Ovary (tissue), 9 donors: ENCODE data around the gene BTN1A1. TPM values are rescaled to one million over a fixed set of nuclear protein-coding genes. Genes with fewer than 3 reads are reported as not detected.
"Not testable (repeated sequence)": the region's sequence is repeated elsewhere in the genome, so short reads cannot be mapped to it uniquely, and the experiment has no call there.

Source experiments
- DNase-seq, 5 donors: peaks; one replicate each; pipeline ENCODE4 v3.0.0-alpha.2; 2019 to 2020
- H3K27ac ChIP-seq, 2 donors: fragments of 200-600 bp; one replicate each; pipeline versions ENCODE4 v1.5.1 to v1.8.0; 2019 to 2022
- H3K27me3 ChIP-seq: fragments of 200-600 bp; one replicate; pipeline ENCODE4 v1.8.0; 2022
- H3K36me3 ChIP-seq: fragments of 200-600 bp; sonication (generic); one replicate; pipeline ENCODE4 v1.5.1; 2019
- H3K4me1 ChIP-seq: one replicate; pipeline ENCODE4 v1.8.1; 2013; ENCODE audit warnings: mild to moderate bottlenecking, moderate library complexity; ENCODE audit not compliant: insufficient read depth
- H3K4me3 ChIP-seq: fragments of 200-600 bp; sonication (generic); one replicate; pipeline ENCODE4 v1.5.1; 2017
- H3K9me3 ChIP-seq, 2 donors: fragments of 200-600 bp in 1 of 2; sonication (generic) in 1 of 2; one replicate each; pipeline versions ENCODE4 v1.5.1 to v1.8.1; 2013 to 2019; ENCODE audit warnings: mild to moderate bottlenecking in 1 of 2, moderate library complexity in 1 of 2
- EP300 ChIP-seq: sonication (generic); formaldehyde crosslinking; IDR thresholded peaks from one replicate; pipeline ENCODE4 v1.6.1; 2017; ENCODE audit warnings: antibody characterized with exemption
- POLR2A ChIP-seq: fragments of 450-650 bp; IDR thresholded peaks from one replicate; pipeline ENCODE4 v1.6.1; 2017; ENCODE audit warnings: antibody characterized with exemption, mild to moderate bottlenecking, moderate library complexity
- WGBS, 3 donors: extraction: QIAGEN DNeasy Blood & Tissue Kit in 1 of 3; methylation state at CpG; one replicate each; pipeline versions ENCODE4 v1.1.5 to v1.1.7; 2013 to 2017; 5-methylcytosine and 5-hydroxymethylcytosine counted together
- intact Hi-C, 4 donors: fragments of 100-400 bp; cut with DNase I; formaldehyde crosslinking; loops; one replicate each; pipeline versions ENCODE4 v1.11.0 to v1.15.1; 2022 to 2023
- polyA plus RNA-seq, 2 donors: library from polyadenylated mRNA; stranded (reverse); fragments of 200-250 nt in 1 of 2; fragments of 350-450 nt in 1 of 2; fragmentation: Illumina TruSeq in 1 of 2; extraction: RNeasy Lipid Tissue Mini Kit (QIAGEN cat#74804) in 1 of 2; gene quantifications; one replicate each; pipeline ENCODE4 v1.2.3, GENCODE V29; 2013 to 2014
- total RNA-seq, 7 donors: library from RNA; depleted of rRNA in 2 of 7; stranded (reverse); fragments of >200 nt in 2 of 7; fragmentation: NEBNext Ultra II Directional in 3 of 7; extraction: Animal tissue kit (Norgen Biotek cat#: 25700) in 3 of 7; gene quantifications; one replicate each; pipeline versions ENCODE4 v1.1.0 to v1.2.4, GENCODE V29; 2016 to 2023
- TF ChIP-seq, protein P1 (sequence below), 3 donors: fragments of 450-650 bp in 2 of 3; fragments of 200-600 bp in 1 of 3; IDR thresholded peaks; one replicate each; pipeline versions ENCODE4 v1.5.1 to v1.8.0; 2016 to 2022; ENCODE audit warnings: antibody characterized with exemption in 3 of 3, mild to moderate bottlenecking in 1 of 3
- donor health status: DM: no; HTN: no; CAD: no; lungs with moderate emphysema.
- donor health status: DM: no; HTN: no; CAD: no.
- donor health status: Bipolar disorder and iron deficiency.
- donor health status: DM: yes; HTN: yes; CAD: no.
- donor health status: DM: no; HTN: no; CAD: no.
- donor health status: DM: yes; HTN: yes; CAD: no.

Gene BTN1A1
- total and polyA plus RNA-seq, 9 donors, result 0.02 to 0.05 TPM; not detected in 7

- peak in 3 of 5 donors; percentile 12 to 53 (median 29) for DNase-seq
- TF ChIP-seq, protein P1, sequence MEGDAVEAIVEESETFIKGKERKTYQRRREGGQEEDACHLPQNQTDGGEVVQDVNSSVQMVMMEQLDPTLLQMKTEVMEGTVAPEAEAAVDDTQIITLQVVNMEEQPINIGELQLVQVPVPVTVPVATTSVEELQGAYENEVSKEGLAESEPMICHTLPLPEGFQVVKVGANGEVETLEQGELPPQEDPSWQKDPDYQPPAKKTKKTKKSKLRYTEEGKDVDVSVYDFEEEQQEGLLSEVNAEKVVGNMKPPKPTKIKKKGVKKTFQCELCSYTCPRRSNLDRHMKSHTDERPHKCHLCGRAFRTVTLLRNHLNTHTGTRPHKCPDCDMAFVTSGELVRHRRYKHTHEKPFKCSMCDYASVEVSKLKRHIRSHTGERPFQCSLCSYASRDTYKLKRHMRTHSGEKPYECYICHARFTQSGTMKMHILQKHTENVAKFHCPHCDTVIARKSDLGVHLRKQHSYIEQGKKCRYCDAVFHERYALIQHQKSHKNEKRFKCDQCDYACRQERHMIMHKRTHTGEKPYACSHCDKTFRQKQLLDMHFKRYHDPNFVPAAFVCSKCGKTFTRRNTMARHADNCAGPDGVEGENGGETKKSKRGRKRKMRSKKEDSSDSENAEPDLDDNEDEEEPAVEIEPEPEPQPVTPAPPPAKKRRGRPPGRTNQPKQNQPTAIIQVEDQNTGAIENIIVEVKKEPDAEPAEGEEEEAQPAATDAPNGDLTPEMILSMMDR (IDR thresholded peaks at IDR 0.05), result no peak
- Histone ChIP-seq H3K4me1 (peaks cover 5% of the 10 kb centered on the region), H3K27me3 (no peaks in the 10 kb centered on the region), H3K27ac (no peak overlapping the region), H3K9me3 (no peaks in the 10 kb centered on the region), H3K4me3 (peak overlapping the region; percentile 19), H3K36me3 (no peaks in the 10 kb centered on the region)
- WGBS, 3 donors, result 6 to 18% (median 12%) methylated on average over 37 to 49 of the region's 49 CpGs
- intact Hi-C loops, result no loop called here
These were observed 1.4 kb downstream of the BTN1A1 start for GRCh38 chr6:26501482-26501986.

- no peaks in the 10 kb centered on the region for H3K27me3 ChIP-seq
- intact Hi-C loops, result no loop called here
These were observed 2.1 kb downstream of the BTN1A1 start for GRCh38 chr6:26502165-26502564.

DNA sequence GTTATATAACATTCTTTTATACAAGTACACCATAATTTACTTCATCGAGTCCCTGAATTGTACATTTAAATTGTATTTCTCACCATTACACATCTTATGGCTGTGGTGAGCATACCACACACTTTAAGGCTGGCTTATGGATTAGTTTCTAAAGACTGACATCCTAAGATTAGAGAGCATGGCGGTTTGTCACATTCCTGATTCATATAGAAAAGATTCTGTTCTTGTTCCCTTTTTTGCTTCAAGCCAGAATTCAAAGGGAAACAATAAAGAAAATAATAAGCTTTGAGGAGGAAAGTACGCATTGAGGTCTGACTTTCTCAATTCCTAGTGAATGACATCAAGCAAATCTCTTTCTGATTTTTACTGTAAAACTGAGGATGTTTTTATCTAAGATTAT is 2.5 kb downstream of the BTN1A1 start:
- 93 to 98% (median 94%) methylated on average over 3 of the region's 3 CpGs for WGBS, 3 donors
- TF ChIP-seq, protein P1 (IDR thresholded peaks at IDR 0.05), result no peak
- TF ChIP-seq EP300 (no peak), POLR2A (no peak)
- Histone ChIP-seq H3K27ac (no peak overlapping the region), H3K4me3 (no peak overlapping the region), H3K4me1 (peaks cover 5% of the 10 kb centered on the region), H3K36me3 (no peaks in the 10 kb centered on the region), H3K27me3 (no peaks in the 10 kb centered on the region), H3K9me3 (no peaks in the 10 kb centered on the region)
- intact Hi-C loops, result no loop called here
- DNase-seq, result no peak

More at GRCh38 chr6:26502165-26502564, 2.1 kb downstream of the BTN1A1 start:
- H3K36me3 ChIP-seq, result no peaks in the 10 kb centered on the region
- no peak overlapping the region for H3K27ac ChIP-seq
- H3K4me1 ChIP-seq, result peaks cover 5% of the 10 kb centered on the region
- H3K9me3 ChIP-seq, result no peaks in the 10 kb centered on the region
- no peak overlapping the region for H3K4me3 ChIP-seq
- DNase-seq, result no peak
- TF ChIP-seq POLR2A (no peak), EP300 (no peak)
- TF ChIP-seq, protein P1 (IDR thresholded peaks at IDR 0.05), result no peak

DNA sequence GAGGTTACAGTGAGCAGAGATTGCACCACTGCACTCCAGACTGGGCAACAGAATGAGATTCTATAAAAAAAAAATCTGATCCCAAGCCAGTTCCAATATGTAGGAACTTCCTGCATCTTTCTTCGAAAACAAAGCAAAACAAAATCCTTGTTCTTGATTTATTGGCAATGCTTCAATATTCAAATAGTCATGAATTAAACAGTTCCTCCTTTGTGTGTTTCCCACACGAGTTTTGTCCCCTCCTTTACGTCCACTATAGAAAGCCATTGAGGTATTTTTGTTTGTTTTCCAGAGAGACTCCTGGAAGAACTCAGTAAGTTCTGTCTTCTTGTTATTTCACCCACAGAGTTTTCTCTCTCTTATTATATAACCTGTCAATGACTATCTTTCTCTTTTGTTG is 7.6 kb downstream of the BTN1A1 start:
- Histone ChIP-seq H3K27me3 (no peaks in the 10 kb centered on the region), H3K4me3 (no peak overlapping the region), H3K27ac (no peak overlapping the region), H3K9me3 (no peaks in the 10 kb centered on the region), H3K4me1 (no peaks in the 10 kb centered on the region), H3K36me3 (no peaks in the 10 kb centered on the region)
- no peak for DNase-seq
- 56 to 69% (median 69%) methylated on average over 3 of the region's 3 CpGs for WGBS, 3 donors
- TF ChIP-seq, protein P1 (IDR thresholded peaks at IDR 0.05), result no peak
- no peak for TF ChIP-seq POLR2A
- no peak for TF ChIP-seq EP300
- intact Hi-C loops, result no loop called here

DNA sequence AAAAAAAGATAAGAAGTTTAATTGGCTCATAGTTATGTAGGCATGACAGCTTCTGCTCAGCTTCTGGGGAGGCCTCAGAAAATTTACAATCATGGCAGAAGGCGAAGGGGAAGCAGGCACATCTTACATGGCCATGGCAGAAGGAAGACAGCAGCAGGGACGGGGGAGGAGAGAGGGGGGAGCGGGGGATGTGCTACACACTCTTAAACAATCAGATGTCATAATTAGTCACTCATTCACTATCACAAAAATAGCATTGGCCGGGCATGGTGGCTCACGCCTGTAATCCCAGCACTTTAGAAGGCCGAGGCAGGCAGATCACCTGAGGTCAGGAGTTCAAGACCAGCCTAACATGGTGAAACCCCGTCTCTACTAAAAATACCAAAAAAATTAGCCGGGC is 10.9 kb downstream of the BTN1A1 start:
- DNase-seq, H3K36me3 ChIP-seq, H3K4me3 ChIP-seq, intact Hi-C loops, H3K27me3 ChIP-seq, H3K4me1 ChIP-seq, H3K9me3 ChIP-seq, H3K27ac ChIP-seq: not testable (repeated sequence)
- 80 to 83% (median 80%) methylated on average over 8 of the region's 8 CpGs for WGBS, 3 donors
